NCI-H1436 treated with DMSO at 0.1 percent for 48 hours (cell line): ENCODE results near the gene SREBF2.

Experiments
- DNase-seq: peaks from one replicate; lab custom pipeline; 2025; lab: John Stamatoyannopoulos, UW

SREBF2 gene

DNA sequence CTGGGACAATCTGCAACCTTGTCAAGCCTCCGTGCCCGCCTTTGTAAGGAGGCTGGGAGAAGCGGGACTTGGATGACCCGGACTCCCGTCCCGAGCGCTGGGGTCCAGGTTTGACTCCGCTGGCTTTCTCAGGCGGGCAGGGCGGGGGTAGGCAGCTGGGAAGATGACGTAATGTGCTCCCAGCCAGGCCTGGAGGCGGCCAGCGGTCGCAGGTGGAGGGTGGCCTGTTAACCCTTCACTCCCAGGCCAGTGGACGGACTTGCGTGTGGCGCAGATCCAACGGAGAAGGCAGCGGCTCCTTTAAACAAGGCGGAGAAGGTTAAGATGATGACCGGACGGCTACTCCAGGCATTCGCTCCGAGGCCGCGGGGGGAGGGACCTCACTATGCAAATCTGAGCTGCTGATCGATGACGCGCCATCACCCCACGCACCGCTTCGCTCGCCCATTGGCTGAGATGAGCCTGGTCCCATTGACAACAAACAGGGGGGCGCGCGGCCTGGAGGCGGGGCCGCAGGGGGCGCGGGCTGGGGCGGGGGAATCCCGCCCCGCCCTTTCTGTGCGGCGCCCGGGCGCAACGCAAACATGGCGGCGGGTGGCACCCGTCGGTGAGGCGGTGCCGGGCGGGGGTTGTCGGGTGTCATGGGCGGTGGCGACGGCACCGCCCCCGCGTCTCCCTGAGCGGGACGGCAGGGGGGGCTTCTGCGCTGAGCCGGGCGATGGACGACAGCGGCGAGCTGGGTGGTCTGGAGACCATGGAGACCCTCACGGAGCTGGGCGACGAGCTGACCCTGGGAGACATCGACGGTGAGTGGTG, at the start of gene SREBF2:
Gene SREBF2, plus strand, starts transcription at position 553 of the 816 bp plus-strand sequence. Its CDS starts 166 bp downstream, at position 719.
- DNase-seq, result peak; percentile 97

DNA sequence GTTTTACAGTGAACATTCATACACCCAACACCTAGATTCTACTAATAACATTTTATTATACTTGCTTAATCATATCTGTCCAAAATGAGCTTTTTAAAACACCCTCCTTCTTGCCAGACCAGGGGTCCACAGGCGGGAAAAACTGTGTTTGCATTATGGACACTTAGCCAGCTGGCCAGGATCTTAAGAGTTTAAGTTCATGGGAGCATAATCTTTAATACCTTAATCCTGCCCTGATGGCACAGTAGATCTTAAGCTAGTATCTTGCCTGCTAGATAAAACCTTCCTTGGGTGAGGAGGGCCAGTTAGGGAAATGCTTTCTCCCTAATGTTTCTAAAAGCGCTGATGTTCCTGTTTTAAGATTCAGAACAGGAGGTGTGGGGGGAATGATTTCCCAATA, 45.6 kb upstream of the SREBF2 start:
- no peak for DNase-seq

DNA sequence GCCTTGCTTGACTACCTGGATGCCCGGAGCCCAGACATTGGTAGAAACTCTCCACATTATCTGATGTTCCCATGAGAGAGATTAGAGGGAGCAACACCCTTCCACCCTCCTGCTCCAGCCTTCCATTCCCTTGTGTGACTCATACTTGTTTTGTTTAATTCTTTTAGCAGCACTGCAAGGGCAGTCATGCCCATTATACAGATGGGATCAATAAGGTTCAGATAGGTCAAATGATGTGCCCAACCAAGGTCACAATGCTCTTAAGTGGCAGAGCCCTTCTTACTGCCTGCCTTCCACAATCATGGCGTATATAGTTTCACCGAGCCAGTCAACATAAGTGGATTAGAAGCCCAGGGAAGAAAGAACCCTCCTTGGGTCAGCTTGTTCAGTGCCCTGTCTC, 39.0 kb upstream of the SREBF2 start:
- DNase-seq, result no peak

DNA sequence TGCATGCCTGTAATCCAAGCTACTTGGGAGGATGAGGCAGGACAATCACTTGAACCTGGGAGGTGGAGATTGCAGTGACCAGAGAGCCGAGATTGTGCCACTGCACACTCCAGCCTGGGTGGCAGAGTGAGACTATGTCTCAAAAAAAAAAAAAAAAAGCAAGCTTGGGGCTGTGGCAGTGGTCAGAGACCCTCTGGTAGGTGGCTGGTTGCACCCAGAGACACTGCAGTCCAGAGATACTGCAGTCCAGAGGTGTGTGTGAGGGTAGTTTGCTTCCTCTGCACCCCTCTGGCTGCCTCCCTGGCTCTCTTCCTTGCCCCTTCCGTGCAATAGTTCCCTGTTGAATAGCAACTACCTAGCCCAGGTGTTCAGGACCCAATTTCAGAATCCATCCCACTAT, 34.2 kb upstream of the SREBF2 start:
- DNase-seq, result no peak

DNA sequence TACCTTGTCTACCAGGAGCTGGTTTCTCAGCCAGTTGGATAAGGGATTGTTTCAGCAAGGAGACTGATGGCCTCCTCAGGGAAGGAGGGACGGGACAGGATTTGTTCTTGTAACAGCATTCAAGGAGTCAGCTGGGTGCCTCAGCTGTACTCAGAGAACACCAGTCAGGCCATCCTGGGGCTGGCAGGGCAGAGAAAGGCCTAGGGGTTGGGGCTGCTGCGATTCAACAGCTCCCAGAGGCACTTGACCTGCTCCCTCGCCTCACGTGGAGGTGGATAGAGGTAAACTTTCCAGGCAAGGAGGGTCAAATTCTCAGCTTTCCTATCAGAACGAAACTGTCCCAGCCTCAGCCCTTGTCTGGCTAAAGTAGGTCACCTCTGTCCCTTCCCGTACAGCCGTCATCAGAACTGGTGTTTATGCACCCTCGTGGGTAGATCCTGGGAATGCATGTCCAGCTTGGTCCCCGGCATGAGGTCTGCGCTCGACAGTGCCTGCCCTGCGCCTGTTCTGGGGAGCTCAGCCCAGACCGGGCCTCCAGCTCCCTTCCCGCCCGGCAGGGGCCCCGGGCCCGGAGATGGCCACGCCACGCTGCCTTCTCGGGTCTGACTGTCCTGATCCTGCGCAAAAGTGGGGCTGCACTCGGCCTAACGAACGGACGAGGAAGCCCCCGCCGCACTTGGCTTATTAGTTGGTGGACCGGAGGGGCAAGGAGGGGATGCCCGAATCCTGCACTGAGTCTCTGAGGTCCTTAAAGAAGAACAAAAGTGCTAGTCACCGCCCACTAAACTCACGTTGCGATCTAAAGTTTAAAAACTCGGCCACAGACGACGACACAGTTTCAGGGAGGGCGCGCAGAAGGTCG, 33.2 kb upstream of the SREBF2 start:
- DNase-seq, result no peak

DNA sequence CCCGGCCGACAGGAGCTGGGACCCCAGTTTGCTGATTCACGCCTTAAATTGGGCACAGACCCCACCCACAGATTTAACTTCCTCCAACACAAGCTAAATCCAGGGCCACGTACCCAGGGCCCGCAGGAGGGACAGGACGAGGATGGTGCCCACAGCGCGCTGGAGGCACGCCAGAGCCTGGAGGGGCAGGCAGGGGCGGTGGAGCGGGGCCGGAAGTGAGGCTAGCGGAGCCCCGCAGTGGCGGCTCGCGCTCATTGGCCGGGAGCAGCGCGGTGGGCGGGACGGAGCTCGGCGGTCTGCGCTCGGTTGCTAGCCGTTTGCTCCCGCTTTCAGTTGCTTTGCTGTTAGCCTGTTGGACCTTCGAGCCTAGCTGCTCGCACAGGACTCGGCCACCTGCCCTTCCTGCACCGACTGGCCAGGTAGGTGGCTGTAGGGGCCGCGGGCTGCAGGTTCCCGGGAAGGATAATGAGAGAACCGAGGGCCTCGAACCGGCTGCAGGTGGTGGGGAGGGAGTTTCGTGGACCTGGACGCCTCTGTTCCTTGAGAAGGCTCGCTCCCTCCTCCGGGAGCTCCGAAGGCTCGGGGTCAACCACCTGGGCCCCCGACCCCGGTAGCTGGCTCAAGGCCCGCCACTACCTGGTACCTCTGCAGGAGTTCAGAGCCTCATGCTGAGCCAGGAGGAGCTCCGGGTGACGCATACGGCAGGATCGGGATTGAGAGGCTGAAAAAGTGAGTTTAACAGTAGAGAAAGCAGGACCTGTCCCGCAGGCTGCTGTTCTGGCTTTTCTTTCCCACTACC, 32.4 kb upstream of the SREBF2 start, which contains the start of gene CCDC134:
Gene CCDC134, plus strand, starts transcription at position 332 of the 799 bp plus-strand sequence. CDS start 8,212 bp downstream, outside the sequence.
- DNase-seq, result peak; percentile 48

DNA sequence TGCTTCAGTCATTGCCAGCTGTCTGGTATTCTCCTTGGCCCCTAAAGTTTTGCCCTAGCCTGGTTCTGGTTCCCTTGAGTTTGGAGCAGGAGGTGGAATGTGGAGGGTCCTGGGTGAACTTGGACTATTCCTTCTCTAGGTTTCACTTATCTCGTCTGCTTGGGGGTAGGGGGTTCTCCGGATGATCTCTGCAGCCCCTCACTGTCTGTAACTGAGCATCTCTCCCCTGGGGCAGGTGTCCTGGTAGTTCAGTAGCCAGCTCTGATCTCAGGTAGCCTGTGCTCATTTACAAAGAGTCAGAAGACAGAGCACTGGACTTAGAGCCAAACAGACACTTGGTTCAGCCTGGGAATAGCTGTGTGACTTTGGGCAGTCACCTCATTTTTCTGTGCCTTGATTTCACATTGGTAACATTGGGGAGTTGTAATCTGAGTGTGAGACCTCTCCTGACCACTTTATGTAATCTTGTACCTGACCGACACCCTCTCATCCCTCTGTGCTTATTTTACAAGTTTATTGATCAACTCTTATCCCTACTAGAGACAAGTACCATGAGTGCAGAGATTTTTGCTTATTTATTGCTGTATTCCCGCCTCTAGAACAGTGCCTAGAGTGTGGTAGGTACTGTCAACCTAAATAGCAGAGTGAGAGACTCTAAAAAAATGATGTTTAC, 31.6 kb upstream of the SREBF2 start:
- DNase-seq, result no peak

DNA sequence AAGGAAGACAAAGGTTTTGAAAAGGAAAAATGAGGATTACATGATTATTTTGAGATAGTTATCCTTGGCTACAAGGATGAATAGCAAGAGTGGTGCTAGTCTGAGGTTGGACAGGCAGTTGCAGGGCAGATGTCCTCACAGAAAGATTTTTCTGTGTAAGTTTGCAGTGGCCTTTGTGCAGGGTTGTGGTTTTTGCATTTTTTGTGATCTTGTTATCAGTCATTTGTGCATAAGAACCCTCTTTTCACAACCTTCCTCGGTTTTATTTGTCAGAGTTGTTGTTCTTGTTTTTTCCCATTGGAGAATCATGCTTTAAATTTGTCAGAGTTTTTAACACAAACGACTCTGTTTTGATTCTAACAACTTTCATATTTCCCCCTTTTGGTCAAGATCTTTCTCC, 31.0 kb upstream of the SREBF2 start:
- no peak for DNase-seq

DNA sequence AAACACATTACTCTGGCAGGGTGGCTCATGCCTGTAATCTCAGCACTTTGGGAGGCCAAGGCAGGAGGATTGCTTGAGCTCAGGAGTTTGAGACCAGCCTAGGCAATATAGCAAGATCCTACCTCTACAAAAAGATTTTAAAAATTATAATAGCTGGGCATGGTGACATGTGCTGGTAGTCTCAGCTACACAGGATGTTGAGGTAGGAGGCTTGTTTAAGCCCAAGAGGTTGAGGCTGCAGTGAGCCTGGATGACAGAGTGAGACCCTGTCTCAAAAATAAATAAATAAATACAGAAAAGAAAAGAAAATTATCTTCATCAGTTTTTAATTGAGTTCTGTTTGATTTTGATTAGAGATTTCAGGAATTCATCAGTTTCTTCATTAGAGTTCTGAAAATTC, 27.3 kb upstream of the SREBF2 start:
- DNase-seq, result no peak

DNA sequence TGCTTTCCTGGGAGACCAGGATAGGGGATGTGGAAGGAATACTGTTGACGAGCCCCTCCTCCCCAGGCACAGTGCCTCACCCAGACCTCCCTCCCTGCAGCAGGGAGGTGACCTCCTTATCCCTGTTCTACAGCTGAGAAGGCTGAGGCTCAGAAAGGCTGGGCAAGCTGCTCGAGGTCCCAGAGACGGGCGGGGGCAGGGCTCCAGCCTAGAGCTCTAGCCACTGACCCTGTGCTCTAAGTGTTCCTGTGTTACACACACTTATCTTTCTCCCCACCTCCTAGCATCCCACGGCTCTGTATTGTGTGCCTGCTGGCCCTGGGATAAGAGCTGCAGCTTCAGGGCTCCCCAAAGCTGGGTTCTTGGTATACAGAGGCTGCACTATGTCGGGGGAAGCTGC, 24.5 kb upstream of the SREBF2 start:
- DNase-seq, result no peak

DNA sequence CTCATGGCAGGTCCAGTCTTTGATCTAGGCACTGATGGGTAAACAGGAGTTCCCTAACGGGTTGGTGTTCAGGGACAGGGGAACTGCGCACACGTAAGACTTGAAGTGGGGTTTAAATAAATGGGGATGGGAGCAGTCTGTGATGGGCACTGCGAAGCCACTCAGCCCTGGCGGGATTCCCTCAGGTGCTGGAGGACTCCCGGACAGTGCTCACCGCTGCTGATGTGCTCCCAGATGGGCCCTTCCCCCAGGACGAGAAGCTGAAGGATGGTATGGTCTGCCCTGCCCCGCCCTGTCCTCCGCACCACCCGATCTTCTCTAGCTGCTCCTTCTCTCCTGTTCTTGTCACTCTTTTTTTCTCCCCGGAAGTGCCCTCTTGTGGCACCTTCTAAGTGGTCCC, 22.9 kb upstream of the SREBF2 start:
- no peak for DNase-seq

DNA sequence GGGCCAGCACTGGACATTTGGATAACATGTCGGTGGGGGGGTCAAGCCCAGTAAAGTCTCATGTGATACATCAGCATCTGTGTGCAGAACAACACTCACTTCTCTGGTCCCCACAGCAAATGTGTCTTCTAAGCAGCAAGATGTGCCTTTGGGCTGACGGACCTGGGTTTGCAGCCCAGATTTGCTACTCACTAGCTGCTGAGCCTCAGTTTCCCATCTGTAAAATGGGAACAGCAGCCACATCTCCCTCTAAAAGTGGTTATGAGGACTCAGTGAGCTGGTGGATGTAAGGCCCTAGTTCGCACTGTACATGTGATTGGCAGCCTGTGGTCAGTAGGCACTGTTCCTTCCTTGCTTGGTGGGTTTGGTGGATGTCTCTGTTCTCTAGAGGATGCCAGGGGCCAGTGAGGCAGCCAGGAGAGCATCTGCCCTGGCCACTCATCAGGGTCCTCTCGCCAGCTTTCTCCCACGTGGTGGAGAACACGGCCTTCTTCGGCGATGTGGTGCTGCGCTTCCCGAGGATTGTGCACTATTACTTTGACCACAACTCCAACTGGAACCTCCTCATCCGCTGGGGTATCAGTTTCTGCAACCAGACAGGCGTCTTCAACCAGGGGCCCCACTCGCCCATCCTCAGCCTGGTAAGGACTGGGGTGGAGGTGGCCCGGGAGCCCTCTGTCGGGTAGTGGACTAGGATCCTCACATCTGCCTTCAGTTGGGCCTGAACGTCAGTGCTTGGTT, 19.9 kb upstream of the SREBF2 start:
- no peak for DNase-seq

DNA sequence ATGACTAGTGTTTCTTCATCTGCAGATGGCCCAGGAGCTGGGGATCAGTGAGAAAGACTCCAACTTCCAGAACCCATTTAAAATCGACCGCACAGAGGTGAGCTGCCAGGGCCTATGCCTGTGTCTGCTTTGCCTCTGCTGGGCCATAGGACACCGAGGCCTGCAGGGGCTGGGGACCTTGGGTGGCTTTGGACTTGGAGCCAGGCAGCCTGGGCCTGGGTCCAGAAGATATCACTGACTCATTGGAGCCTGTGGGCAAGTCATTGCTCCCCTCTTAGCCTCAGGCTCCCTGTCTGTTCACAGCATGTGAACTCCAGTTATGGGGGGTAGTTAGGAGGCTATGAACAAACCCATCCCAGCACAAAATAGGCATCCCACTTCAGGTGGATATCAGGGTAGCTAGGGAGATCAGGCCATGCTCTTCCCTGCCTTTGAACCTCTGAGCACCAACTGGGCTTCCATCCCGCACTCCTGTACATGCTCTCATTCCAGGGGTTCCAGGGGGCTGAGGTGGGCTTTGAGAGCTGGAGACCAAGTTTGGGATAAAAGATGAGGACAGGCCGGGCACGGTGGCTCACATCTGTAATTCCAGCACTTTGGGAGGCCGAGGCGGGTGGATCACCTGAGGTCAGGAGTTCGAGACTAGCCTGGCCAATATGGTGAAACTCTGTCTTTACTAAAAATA, 19.0 kb upstream of the SREBF2 start:
- no peak for DNase-seq

DNA sequence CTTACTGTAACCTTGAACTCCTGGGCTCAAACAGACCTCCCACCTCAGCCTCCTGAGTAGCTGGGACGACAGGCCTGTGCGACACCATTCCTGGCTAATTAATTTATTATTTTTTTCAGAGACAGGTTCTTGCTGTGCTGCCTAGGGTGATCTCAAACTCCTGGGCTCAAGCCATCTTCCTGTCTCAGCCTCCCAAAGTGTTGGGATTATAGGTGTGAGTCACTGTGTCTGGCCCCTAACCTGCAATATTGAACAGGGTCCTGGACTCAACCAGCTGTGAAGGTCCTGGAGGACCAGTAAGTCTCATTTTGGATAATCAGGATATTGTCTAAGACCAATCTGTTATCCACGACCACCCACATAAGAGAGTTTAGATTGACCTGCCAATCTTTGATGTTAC, 17.2 kb upstream of the SREBF2 start:
- DNase-seq, result no peak

DNA sequence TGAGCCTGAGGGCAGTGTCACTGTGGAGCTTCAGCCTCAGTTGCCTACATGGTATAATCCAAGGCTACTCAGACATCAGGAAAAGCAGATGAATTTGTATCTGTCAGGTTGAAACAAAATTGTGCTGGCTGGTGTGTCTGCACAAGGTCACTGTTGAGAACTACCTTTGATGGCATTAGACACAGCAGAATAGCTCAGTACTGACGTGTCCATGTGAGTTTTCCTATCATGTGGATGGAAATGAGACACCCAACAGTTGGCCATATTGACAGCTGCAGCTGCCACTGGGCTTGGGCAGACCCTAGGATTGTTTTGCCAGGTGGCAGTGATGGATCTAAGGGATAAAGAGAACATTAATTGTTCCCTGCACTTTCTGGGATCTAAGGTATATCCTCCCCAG, 16.7 kb upstream of the SREBF2 start:
- DNase-seq, result no peak

DNA sequence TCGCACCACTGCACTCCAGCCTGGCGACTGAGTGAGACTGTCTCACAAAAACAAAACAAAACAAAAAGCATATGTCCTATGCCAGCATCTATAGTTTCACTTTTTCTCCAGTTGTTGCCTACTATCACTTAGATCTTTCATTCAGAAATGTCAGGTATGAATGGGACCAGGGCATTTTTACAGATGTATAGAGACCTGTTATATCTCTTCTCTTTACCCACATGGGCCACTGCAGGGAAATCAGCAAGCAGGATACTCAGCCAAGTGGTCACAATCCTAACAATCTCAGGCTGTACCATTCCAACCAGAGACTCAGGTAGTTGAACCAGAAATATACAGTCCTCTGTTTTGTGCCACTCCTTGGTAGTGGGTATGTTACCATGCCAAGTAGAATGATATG, 16.0 kb upstream of the SREBF2 start:
- DNase-seq, result no peak

DNA sequence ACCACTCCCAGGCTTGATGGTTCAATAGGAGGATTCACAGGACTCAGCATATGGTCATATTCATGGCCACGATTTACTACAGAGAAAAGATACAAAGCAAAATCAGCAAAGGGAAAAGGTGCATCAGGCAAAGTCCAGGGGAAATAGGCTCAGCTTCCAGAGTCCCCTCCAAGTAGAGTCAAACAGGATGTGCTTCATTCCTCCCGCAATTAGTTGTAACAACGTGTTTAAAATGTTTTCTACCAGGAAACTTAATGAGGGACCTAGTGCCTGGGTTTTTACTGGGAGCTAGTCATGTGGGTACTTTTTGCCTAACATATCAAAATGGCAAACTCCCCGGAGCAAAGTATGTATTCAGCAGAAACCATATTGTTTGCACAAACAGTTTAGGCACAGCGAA, 14.9 kb upstream of the SREBF2 start:
- DNase-seq, result no peak

DNA sequence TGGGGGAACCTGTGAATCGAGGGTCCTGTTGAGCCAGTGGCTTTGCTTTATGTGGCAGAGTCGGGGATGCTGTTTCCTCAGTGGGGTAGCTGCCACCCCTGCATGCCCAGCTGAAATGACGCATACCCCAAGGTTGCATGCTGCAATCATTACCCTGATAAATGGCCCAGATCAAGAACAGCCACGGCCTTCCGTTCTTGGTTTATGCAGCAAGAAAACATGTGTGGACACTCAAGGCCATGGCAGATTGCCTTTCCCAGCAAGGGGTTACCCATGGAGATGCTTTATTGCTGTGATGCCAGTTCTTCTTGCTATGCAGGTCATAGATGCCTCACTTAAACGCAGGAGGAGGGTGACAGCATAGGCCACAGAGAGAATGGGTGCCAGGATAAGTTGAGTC, 14.3 kb upstream of the SREBF2 start:
- DNase-seq, result no peak

DNA sequence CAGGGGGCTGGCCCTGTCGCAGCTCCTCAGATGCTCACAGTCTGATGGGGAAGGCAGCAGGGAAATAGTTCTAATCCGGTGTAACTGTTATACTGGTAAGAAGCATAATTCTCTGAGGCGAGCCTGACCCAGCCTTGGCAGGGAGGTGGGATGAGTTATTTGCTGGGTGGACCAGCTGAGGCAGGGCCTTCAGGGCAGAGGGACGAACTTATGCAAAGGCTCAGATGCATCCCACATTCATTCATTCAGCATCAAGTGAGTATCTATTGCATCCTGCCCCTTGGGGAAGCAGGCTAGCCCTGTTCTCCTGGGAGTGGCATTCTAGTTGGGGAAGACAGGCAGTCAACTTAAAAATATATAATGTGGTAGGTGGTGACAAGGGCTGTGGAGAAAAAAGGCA, 13.6 kb upstream of the SREBF2 start:
- DNase-seq, result no peak

DNA sequence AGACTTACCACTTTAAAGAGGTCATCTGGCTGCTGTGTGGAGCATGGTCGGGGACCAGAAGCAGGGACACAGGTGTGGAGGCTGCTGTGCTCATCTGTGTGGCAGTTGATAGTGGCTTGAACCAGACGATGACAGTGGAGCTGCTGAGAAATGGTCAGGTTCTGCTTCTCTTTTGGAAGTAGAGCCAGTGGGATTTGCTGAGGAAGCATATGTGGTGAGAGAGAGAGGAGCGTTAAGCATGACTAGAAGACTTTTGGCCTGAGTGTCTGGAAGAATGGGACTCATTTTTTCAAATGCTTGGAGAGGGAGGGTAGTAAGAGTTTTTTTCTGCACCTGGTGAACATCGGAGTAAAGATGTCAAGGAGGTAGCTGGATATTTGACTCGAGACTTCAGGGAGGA, 12.5 kb upstream of the SREBF2 start:
- no peak for DNase-seq
